ENCODE measurements around the gene ZBTB39. TPM values are rescaled to one million over a fixed set of nuclear protein-coding genes. Genes with fewer than 3 reads are reported as not detected.
A peak's percentile ranks its signal among the peaks of the same experiment; 100 is the strongest.

ZBTB39 gene
- total RNA-seq, 1 donor from 2014 or later, result 23.5 TPM

DNA sequence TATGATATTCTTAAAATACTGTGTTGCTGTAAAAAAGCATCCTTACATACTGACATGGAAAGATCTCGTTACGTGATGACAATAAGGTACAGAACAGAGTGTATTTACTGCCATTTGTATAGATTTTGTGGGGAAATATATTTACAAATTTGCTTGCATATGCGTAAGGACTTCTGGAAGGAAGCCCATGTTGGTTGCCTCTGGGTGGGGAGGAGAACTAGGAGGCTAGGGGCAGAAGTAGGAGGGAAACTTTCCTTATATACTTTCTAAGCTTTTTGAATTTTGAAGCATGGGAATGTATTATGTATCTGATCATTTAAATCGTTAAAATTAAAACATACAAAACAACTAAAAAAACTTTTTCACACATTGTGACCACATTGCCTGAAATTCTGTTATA lies 33.9 kb upstream of the ZBTB39 start:
- H3K27me3 Mint-ChIP-seq (ENCODE audit: unreplicated experiment), result no peaks in the 10 kb centered on the region
- DNase-seq, result no peak
- no peaks in the 10 kb centered on the region for H3K4me1 Mint-ChIP-seq (ENCODE audit: low read depth, unreplicated experiment)
- H3K36me3 Mint-ChIP-seq (ENCODE audit: unreplicated experiment), result no peaks in the 10 kb centered on the region
- no peak overlapping the region for H3K4me3 Mint-ChIP-seq (ENCODE audit: unreplicated experiment)
- TF ChIP-seq, protein P1, sequence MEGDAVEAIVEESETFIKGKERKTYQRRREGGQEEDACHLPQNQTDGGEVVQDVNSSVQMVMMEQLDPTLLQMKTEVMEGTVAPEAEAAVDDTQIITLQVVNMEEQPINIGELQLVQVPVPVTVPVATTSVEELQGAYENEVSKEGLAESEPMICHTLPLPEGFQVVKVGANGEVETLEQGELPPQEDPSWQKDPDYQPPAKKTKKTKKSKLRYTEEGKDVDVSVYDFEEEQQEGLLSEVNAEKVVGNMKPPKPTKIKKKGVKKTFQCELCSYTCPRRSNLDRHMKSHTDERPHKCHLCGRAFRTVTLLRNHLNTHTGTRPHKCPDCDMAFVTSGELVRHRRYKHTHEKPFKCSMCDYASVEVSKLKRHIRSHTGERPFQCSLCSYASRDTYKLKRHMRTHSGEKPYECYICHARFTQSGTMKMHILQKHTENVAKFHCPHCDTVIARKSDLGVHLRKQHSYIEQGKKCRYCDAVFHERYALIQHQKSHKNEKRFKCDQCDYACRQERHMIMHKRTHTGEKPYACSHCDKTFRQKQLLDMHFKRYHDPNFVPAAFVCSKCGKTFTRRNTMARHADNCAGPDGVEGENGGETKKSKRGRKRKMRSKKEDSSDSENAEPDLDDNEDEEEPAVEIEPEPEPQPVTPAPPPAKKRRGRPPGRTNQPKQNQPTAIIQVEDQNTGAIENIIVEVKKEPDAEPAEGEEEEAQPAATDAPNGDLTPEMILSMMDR (IDR thresholded peaks at IDR 0.05; ENCODE audit: partially characterized antibody, unreplicated experiment), result no peak
- H3K27ac Mint-ChIP-seq (ENCODE audit: unreplicated experiment), result no peak overlapping the region
- H3K9me3 Mint-ChIP-seq (ENCODE audit: unreplicated experiment), result no peaks in the 10 kb centered on the region

DNA sequence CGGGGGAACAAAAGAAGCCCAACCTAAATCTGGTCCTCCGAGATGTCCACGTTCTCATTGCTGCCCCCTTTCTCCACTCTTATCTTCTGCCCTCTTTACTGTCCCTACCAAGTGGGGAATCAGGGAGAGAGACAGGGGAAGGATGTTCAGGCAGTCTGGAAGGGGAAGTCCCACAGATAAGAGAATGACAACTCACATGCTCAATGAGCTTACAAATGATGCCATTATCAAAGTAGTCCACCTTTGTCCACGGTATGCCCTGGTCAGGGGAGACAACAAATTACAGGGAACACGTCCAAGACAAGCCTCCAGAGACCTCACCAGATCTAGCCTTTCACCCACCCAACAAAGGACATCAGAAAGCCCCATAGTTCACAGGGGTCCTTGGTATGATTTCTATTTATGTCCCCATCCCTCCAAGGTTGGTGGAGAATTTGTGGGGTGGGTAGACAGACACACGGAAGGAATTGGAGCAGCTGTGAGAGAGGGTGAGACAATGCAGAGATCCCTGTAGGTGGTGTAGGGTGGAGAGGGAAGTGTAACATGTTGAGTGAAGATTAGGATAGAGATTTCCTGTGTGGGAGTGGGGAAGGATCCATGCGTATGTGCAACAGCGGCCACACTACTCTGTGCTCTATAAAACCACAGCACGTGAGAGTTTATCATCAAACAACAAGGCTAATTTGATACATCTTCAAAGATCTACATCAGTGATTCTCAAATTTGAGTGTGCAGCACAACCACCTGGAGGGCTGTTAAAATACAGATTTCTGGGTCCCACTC lies 32.9 kb upstream of the ZBTB39 start:
- TF ChIP-seq, protein P1 (IDR thresholded peaks at IDR 0.05; ENCODE audit: partially characterized antibody, unreplicated experiment), result no peak
- Mint-ChIP-seq H3K27me3 (ENCODE audit: unreplicated experiment) (no peaks in the 10 kb centered on the region), H3K27ac (ENCODE audit: unreplicated experiment) (no peak overlapping the region)

DNA sequence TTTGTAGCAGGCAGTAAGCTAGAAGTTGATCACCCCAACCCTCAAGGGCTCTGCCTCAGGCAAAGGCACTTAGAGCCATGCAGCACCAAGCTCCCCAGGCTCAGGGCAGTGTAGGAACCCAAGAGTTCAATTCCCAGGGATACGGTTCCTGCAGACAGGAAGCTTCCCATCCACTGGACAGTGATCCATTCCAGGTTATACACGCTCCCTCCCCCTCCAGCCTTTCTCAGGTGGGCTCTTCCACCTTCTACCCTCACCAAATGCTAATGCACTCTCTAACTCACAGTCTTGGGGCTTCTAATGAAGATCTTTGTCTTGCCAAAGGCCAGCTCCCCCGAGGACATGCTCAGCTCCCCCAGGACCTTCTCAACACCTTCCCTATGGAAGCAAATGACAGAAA lies 30.9 kb upstream of the ZBTB39 start:
- Mint-ChIP-seq H3K4me1 (ENCODE audit: low read depth, unreplicated experiment) (no peaks in the 10 kb centered on the region), H3K27ac (ENCODE audit: unreplicated experiment) (no peak overlapping the region), H3K36me3 (ENCODE audit: unreplicated experiment) (no peaks in the 10 kb centered on the region), H3K9me3 (ENCODE audit: unreplicated experiment) (no peaks in the 10 kb centered on the region), H3K4me3 (ENCODE audit: unreplicated experiment) (peak overlapping the region; percentile 16), H3K27me3 (ENCODE audit: unreplicated experiment) (no peaks in the 10 kb centered on the region)
- TF ChIP-seq, protein P1 (IDR thresholded peaks at IDR 0.05; ENCODE audit: partially characterized antibody, unreplicated experiment), result no peak
- DNase-seq, result no peak

More for the DNA sequence above, 32.9 kb upstream of the ZBTB39 start:
- DNase-seq, result no peak
- Mint-ChIP-seq H3K4me3 (ENCODE audit: unreplicated experiment) (no peak overlapping the region), H3K36me3 (ENCODE audit: unreplicated experiment) (no peaks in the 10 kb centered on the region), H3K9me3 (ENCODE audit: unreplicated experiment) (no peaks in the 10 kb centered on the region), H3K4me1 (ENCODE audit: low read depth, unreplicated experiment) (no peaks in the 10 kb centered on the region)

DNA sequence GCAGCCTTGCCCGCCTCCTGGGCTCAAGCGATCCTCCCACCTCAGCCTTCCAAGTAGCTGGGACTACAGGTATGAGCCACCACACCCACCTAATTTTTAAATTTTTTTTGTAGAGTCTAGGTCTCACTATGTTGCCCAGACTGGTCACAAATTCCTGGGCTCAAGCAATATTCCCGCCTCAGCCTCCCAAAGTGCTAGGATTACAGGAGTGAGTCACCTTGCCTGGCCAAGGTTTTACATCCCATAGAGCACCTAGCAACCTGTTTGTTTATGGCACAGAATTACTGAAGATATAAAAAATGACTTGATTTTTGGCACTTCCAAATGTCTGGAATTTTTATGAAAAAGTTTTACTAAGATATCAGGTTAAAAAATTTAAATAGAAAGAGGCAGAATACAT lies 27.1 kb upstream of the ZBTB39 start:
- Mint-ChIP-seq H3K27me3 (ENCODE audit: unreplicated experiment) (no peaks in the 10 kb centered on the region), H3K36me3 (ENCODE audit: unreplicated experiment) (no peaks in the 10 kb centered on the region), H3K9me3 (ENCODE audit: unreplicated experiment) (no peaks in the 10 kb centered on the region), H3K4me3 (ENCODE audit: unreplicated experiment) (no peak overlapping the region), H3K27ac (ENCODE audit: unreplicated experiment) (no peak overlapping the region), H3K4me1 (ENCODE audit: low read depth, unreplicated experiment) (peaks cover 6% of the 10 kb centered on the region)
- no peak for DNase-seq
- TF ChIP-seq, protein P1 (IDR thresholded peaks at IDR 0.05; ENCODE audit: partially characterized antibody, unreplicated experiment), result no peak

DNA sequence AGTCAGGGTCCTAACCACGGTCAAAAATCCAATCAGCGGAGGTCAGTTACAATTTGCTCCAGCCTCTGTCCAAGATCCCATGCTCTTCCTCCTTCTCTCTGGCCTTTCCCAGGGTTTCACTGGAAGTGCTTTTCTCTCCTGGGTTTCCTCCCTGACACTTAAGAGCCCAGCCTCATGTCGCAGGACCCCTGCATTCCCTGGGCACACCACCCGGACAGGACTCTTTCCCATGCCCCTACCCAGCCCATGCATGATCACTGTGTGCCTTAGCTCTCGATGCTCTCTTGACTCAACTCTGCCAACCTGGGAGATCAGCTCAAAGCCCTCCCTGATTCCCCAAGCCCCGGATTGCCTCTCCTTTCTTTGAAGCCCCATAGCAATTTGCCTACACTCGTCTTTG lies 25.4 kb upstream of the ZBTB39 start:
- Mint-ChIP-seq H3K9me3 (ENCODE audit: unreplicated experiment) (no peaks in the 10 kb centered on the region), H3K4me3 (ENCODE audit: unreplicated experiment) (no peak overlapping the region), H3K27me3 (ENCODE audit: unreplicated experiment) (no peaks in the 10 kb centered on the region), H3K27ac (ENCODE audit: unreplicated experiment) (no peak overlapping the region), H3K36me3 (ENCODE audit: unreplicated experiment) (no peaks in the 10 kb centered on the region), H3K4me1 (ENCODE audit: low read depth, unreplicated experiment) (peaks cover 16% of the 10 kb centered on the region)
- no peak for DNase-seq
- TF ChIP-seq, protein P1 (IDR thresholded peaks at IDR 0.05; ENCODE audit: partially characterized antibody, unreplicated experiment), result no peak
